Measurements from ENCODE around the gene IRF9. TPM values are rescaled to one million over a fixed set of nuclear protein-coding genes. Genes with fewer than 3 reads are reported as not detected.

Gene IRF9
- total RNA-seq, 2 experiments from 2014 or later, result 35.1 to 39.1 TPM

DNA sequence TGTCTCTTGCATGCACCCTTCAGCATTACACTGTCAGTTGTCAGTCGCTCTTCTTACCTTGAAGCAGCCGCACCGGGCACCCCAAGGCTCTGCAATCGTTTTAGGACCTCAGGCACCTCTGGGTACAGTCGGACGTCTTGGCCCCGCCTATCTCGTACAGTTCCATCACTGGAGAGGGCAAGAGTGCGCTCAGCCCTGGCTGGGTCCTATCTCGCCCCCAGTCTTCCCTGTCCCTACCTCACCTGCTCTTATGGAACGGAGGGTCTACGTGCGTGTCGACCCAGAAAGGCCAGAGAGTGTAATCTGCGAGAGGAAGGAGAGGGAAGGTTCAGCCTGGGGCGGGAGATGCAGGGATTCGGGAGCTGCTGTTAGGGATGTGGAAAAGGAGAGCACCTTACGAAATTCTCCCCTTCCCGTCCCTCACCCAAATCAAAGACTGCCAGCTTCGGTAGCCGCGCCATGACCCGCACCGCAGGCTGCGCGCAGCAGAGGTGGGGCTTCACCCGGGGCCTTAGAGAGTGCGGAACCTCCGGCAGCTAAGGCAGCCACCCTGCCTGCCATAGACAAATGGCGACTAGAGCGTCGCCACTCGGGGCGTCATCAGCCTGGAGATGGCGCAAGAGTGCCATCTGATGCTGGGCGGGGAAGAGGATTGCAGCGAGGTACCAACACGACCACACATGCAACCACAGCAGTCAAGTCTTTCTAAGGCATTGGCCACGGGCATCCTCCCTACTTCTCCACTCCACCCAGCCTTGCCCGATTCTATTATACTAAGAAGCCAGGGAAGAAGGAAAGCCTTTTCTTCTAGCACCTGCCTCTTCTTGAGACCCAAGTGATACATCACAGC lies 54.7 kb downstream of the IRF9 start, which contains the start of gene MDP1:
TSS of gene MDP1 (minus strand) at position 572 of the 850 bp plus-strand sequence. CDS start at position 461, 111 bp downstream.
- peak within 1 kb of the TSS; percentile 70 for H3K27ac ChIP-seq (ENCODE audit: low read depth, low read length, poor library complexity, severe bottlenecking)
- peaks cover 28% of the 10 kb centered on the region for H3K4me1 ChIP-seq (ENCODE audit: insufficient read depth, low read length, poor library complexity, severe bottlenecking)
- peak within 1 kb of the TSS; percentile 76 for H3K4me3 ChIP-seq (ENCODE audit: low read depth, low read length, poor library complexity, severe bottlenecking)
- intact Hi-C loops (cut with micrococcal nuclease; ENCODE audit: unreplicated experiment), result loop anchor here (1.0 kb wide), 1 partner anchor 56 kb away; the partner anchor contains the start of gene RABGGTA
- peak; percentile 93 for DNase-seq (ENCODE audit: low spot score)
- H2AFZ ChIP-seq (ENCODE audit: low read length), result peak within 1 kb of the TSS; percentile 65
- BruUV-seq (replicated peaks), result no TSS peak
- no peaks in the 10 kb centered on the region for H4K20me1 ChIP-seq (ENCODE audit: insufficient read depth, low read length)
- peak within 1 kb of the TSS; percentile 82 for H3K4me2 ChIP-seq (ENCODE audit: low read length)
- POLR2A ChIA-PET, result interaction anchor here (0.7 to 1.5 kb wide), 6 partner anchors 9 to 126 kb away, joined by 3 to 6 read pairs (median 4); partner anchors contain the start of genes DHRS1, NOP9, RABGGTA and TINF2
- H3K9me3 ChIP-seq (ENCODE audit: low read length), result no peaks in the 10 kb centered on the region
- peaks cover 31% of the 10 kb centered on the region for H3K79me2 ChIP-seq (ENCODE audit: insufficient read depth, low read depth, low read length)
- TF ChIP-seq, protein P1, sequence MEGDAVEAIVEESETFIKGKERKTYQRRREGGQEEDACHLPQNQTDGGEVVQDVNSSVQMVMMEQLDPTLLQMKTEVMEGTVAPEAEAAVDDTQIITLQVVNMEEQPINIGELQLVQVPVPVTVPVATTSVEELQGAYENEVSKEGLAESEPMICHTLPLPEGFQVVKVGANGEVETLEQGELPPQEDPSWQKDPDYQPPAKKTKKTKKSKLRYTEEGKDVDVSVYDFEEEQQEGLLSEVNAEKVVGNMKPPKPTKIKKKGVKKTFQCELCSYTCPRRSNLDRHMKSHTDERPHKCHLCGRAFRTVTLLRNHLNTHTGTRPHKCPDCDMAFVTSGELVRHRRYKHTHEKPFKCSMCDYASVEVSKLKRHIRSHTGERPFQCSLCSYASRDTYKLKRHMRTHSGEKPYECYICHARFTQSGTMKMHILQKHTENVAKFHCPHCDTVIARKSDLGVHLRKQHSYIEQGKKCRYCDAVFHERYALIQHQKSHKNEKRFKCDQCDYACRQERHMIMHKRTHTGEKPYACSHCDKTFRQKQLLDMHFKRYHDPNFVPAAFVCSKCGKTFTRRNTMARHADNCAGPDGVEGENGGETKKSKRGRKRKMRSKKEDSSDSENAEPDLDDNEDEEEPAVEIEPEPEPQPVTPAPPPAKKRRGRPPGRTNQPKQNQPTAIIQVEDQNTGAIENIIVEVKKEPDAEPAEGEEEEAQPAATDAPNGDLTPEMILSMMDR (conservative IDR thresholded peaks at IDR 0.05; ENCODE audit: low read length), result peak; percentile 85
- TF ChIP-seq EZH2phosphoT487 (IDR thresholded peaks at IDR 0.05; ENCODE audit: borderline replicate concordance, low read depth, low read length), result no peak
- H3K9me2 ChIP-seq (ENCODE audit: insufficient read depth, low read length), result no peaks in the 10 kb centered on the region
- CTCF ChIA-PET (ENCODE audit: unreplicated experiment), result no interaction called here
- peaks cover 18% of the 10 kb centered on the region for H3K36me3 ChIP-seq (ENCODE audit: insufficient read depth, low read length)

Small RNAs within 50 kb of the gene (microRNA-seq; reads per million reads assigned to microRNA genes)
- not detected for gene MIR7703 (ENCODE audit: borderline replicate concordance)

Small RNAs within 50 kb of the gene (small RNA-seq; reads per million reads assigned to genes)
- gene AL136295.4 (not detected), gene CHMP4A (not detected), gene IPO4 (0.16 reads per million), gene IRF9 (not detected), gene MDP1 (not detected), gene RNA5SP383 (3.9 reads per million, percentile 89 among the genes with 10 or more reads in this experiment)

Other genes with a start within 250 kb of the IRF9 start
Only the 30 nearest of the 32 such genes appear.
- gene DHRS4L2, start 172.3 kb upstream of the IRF9 start, total RNA-seq (2014; rRNA removed; shearing (Covaris generic)), result 12.9 and 24.2 TPM in 2 replicates
- gene DHRS4L2, start 172.3 kb upstream of the IRF9 start, total RNA-seq (2022), result 18.6 and 18.8 TPM in 2 replicates
- 0.03 and 0.32 TPM in 2 replicates for gene CARMIL3, start 109.3 kb upstream of the IRF9 start, total RNA-seq (2014; rRNA removed; shearing (Covaris generic))
- gene CARMIL3, start 109.3 kb upstream of the IRF9 start, total RNA-seq (2022), result 0.21 TPM in 1 of 2 replicates, not detected in the other
- 0.10 TPM in 1 of 2 replicates, not detected in the other for gene CPNE6, start 89.7 kb upstream of the IRF9 start, total RNA-seq (2014; rRNA removed; shearing (Covaris generic))
- not detected in 2 replicates for gene CPNE6, start 89.7 kb upstream of the IRF9 start, total RNA-seq (2022)
- gene PCK2, start 67.0 kb upstream of the IRF9 start, total RNA-seq (2014; rRNA removed; shearing (Covaris generic)), result 33.7 and 43.6 TPM in 2 replicates
- gene PCK2, start 67.0 kb upstream of the IRF9 start, total RNA-seq (2022), result 130 TPM in 2 replicates
- 75.5 and 79.2 TPM in 2 replicates for gene DCAF11, start 46.5 kb upstream of the IRF9 start, total RNA-seq (2014; rRNA removed; shearing (Covaris generic))
- 63.6 and 77.3 TPM in 2 replicates for gene DCAF11, start 46.5 kb upstream of the IRF9 start, total RNA-seq (2022)
- gene NRL, start 46.3 kb upstream of the IRF9 start, total RNA-seq (2014; rRNA removed; shearing (Covaris generic)), result 3.1 and 4.6 TPM in 2 replicates
- gene NRL, start 46.3 kb upstream of the IRF9 start, total RNA-seq (2022), result 7.5 and 8.1 TPM in 2 replicates
- 0.28 TPM in 2 replicates for gene FITM1, start 30.6 kb upstream of the IRF9 start, total RNA-seq (2014; rRNA removed; shearing (Covaris generic))
- gene FITM1, start 30.6 kb upstream of the IRF9 start, total RNA-seq (2022), result 0.97 and 1.4 TPM in 2 replicates
- gene PSME1, start 25.1 kb upstream of the IRF9 start, total RNA-seq (2014; rRNA removed; shearing (Covaris generic)), result 187 and 213 TPM in 2 replicates
- gene PSME1, start 25.1 kb upstream of the IRF9 start, total RNA-seq (2022), result 146 and 149 TPM in 2 replicates
- 73.2 and 74.8 TPM in 2 replicates for gene EMC9, start 19.7 kb upstream of the IRF9 start, total RNA-seq (2014; rRNA removed; shearing (Covaris generic))
- 72.0 and 72.9 TPM in 2 replicates for gene EMC9, start 19.7 kb upstream of the IRF9 start, total RNA-seq (2022)
- 254 and 290 TPM in 2 replicates for gene PSME2, start 14.7 kb upstream of the IRF9 start, total RNA-seq (2014; rRNA removed; shearing (Covaris generic))
- gene PSME2, start 14.7 kb upstream of the IRF9 start, total RNA-seq (2022), result 176 and 188 TPM in 2 replicates
- 37.8 and 66.1 TPM in 2 replicates for gene RNF31, start 13.8 kb upstream of the IRF9 start, total RNA-seq (2014; rRNA removed; shearing (Covaris generic))
- gene RNF31, start 13.8 kb upstream of the IRF9 start, total RNA-seq (2022), result 57.8 and 58.1 TPM in 2 replicates
- gene REC8, start 10.8 kb downstream of the IRF9 start, total RNA-seq (2014; rRNA removed; shearing (Covaris generic)), result 4.3 and 9.8 TPM in 2 replicates
- gene REC8, start 10.8 kb downstream of the IRF9 start, total RNA-seq (2022), result 12.6 and 14.2 TPM in 2 replicates
- gene IPO4, start 27.6 kb downstream of the IRF9 start, total RNA-seq (2014; rRNA removed; shearing (Covaris generic)), result 48.4 and 59.2 TPM in 2 replicates
- gene IPO4, start 27.6 kb downstream of the IRF9 start, total RNA-seq (2022), result 49.3 and 53.1 TPM in 2 replicates
- 23.4 and 31.3 TPM in 2 replicates for gene TM9SF1, start 34.2 kb downstream of the IRF9 start, total RNA-seq (2014; rRNA removed; shearing (Covaris generic))
- gene TM9SF1, start 34.2 kb downstream of the IRF9 start, total RNA-seq (2022), result 23.1 and 27.8 TPM in 2 replicates
- gene TSSK4, start 44.4 kb downstream of the IRF9 start, total RNA-seq (2014; rRNA removed; shearing (Covaris generic)), result not detected in 2 replicates
- gene TSSK4, start 44.4 kb downstream of the IRF9 start, total RNA-seq (2022), result 1.1 and 1.5 TPM in 2 replicates
- gene CHMP4A, start 52.2 kb downstream of the IRF9 start, total RNA-seq (2014; rRNA removed; shearing (Covaris generic)), result 48.5 and 65.7 TPM in 2 replicates
- 67.6 and 72.9 TPM in 2 replicates for gene CHMP4A, start 52.2 kb downstream of the IRF9 start, total RNA-seq (2022)
- 21.5 and 23.2 TPM in 2 replicates for gene MDP1, start 54.8 kb downstream of the IRF9 start, total RNA-seq (2014; rRNA removed; shearing (Covaris generic))
- gene MDP1, start 54.8 kb downstream of the IRF9 start, total RNA-seq (2022), result 26.6 and 30.9 TPM in 2 replicates
- gene NEDD8, start 71.1 kb downstream of the IRF9 start, total RNA-seq (2014; rRNA removed; shearing (Covaris generic)), result 167 and 285 TPM in 2 replicates
- 174 and 182 TPM in 2 replicates for gene NEDD8, start 71.1 kb downstream of the IRF9 start, total RNA-seq (2022)
- 39.4 and 51.4 TPM in 2 replicates for gene GMPR2, start 71.7 kb downstream of the IRF9 start, total RNA-seq (2014; rRNA removed; shearing (Covaris generic))
- 61.4 and 62.3 TPM in 2 replicates for gene GMPR2, start 71.7 kb downstream of the IRF9 start, total RNA-seq (2022)
- gene TINF2, start 81.4 kb downstream of the IRF9 start, total RNA-seq (2014; rRNA removed; shearing (Covaris generic)), result 63.9 and 70.1 TPM in 2 replicates
- gene TINF2, start 81.4 kb downstream of the IRF9 start, total RNA-seq (2022), result 76.1 and 77.5 TPM in 2 replicates
- 3.0 and 5.2 TPM in 2 replicates for gene TGM1, start 101.9 kb downstream of the IRF9 start, total RNA-seq (2014; rRNA removed; shearing (Covaris generic))
- 5.4 and 7.0 TPM in 2 replicates for gene TGM1, start 101.9 kb downstream of the IRF9 start, total RNA-seq (2022)
- 16.7 and 24.3 TPM in 2 replicates for gene RABGGTA, start 110.3 kb downstream of the IRF9 start, total RNA-seq (2014; rRNA removed; shearing (Covaris generic))
- 27.3 and 29.7 TPM in 2 replicates for gene RABGGTA, start 110.3 kb downstream of the IRF9 start, total RNA-seq (2022)
- 21.0 and 27.4 TPM in 2 replicates for gene DHRS1, start 138.5 kb downstream of the IRF9 start, total RNA-seq (2014; rRNA removed; shearing (Covaris generic))
- 34.9 and 35.6 TPM in 2 replicates for gene DHRS1, start 138.5 kb downstream of the IRF9 start, total RNA-seq (2022)
- 30.6 and 33.2 TPM in 2 replicates for gene NOP9, start 138.6 kb downstream of the IRF9 start, total RNA-seq (2014; rRNA removed; shearing (Covaris generic))
- gene NOP9, start 138.6 kb downstream of the IRF9 start, total RNA-seq (2022), result 44.0 and 52.6 TPM in 2 replicates
- gene CIDEB, start 146.7 kb downstream of the IRF9 start, total RNA-seq (2014; rRNA removed; shearing (Covaris generic)), result not detected in 2 replicates
- 1.6 and 3.2 TPM in 2 replicates for gene CIDEB, start 146.7 kb downstream of the IRF9 start, total RNA-seq (2022)
- 15.7 and 18.2 TPM in 2 replicates for gene LTB4R2, start 148.9 kb downstream of the IRF9 start, total RNA-seq (2014; rRNA removed; shearing (Covaris generic))
- gene LTB4R2, start 148.9 kb downstream of the IRF9 start, total RNA-seq (2022), result 37.6 TPM in 2 replicates
- gene LTB4R, start 150.2 kb downstream of the IRF9 start, total RNA-seq (2014; rRNA removed; shearing (Covaris generic)), result 15.8 and 17.9 TPM in 2 replicates
- 28.3 and 30.5 TPM in 2 replicates for gene LTB4R, start 150.2 kb downstream of the IRF9 start, total RNA-seq (2022)
- 0.26 and 2.0 TPM in 2 replicates for gene ADCY4, start 173.8 kb downstream of the IRF9 start, total RNA-seq (2014; rRNA removed; shearing (Covaris generic))
- gene ADCY4, start 173.8 kb downstream of the IRF9 start, total RNA-seq (2022), result 3.4 and 6.0 TPM in 2 replicates
- 8.1 and 13.8 TPM in 2 replicates for gene RIPK3, start 178.7 kb downstream of the IRF9 start, total RNA-seq (2014; rRNA removed; shearing (Covaris generic))
- 14.5 and 18.8 TPM in 2 replicates for gene RIPK3, start 178.7 kb downstream of the IRF9 start, total RNA-seq (2022)
- 72.2 and 94.7 TPM in 2 replicates for gene NFATC4, start 206.9 kb downstream of the IRF9 start, total RNA-seq (2014; rRNA removed; shearing (Covaris generic))
- gene NFATC4, start 206.9 kb downstream of the IRF9 start, total RNA-seq (2022), result 96.6 and 130 TPM in 2 replicates

Data from OCI-LY7 (cell line).